Activated T-cell treated with anti-CD3 and anti-CD28 coated beads, Interleukin-2, amount 50 U/mL, for 24 hours (primary cell): ENCODE results near the gene XPNPEP2.

Experiments
- DNase-seq: peaks from one replicate; pipeline ENCODE4 v3.0.0-alpha.2; 2020
- H3K27ac Mint-ChIP-seq: 2 replicates; pipeline ENCODE4 v1.8.0; 2020; ENCODE audit warnings: mild to moderate bottlenecking, mixed read lengths
- H3K27me3 Mint-ChIP-seq: 2 replicates; pipeline ENCODE4 v1.8.0; 2020; ENCODE audit warnings: mixed read lengths
- H3K36me3 Mint-ChIP-seq: 2 replicates; pipeline ENCODE4 v1.8.0; 2020; ENCODE audit warnings: low read depth, mixed read lengths
- H3K4me1 Mint-ChIP-seq: 2 replicates; pipeline ENCODE4 v1.8.0; 2020; ENCODE audit warnings: low read depth, mixed read lengths
- H3K4me3 Mint-ChIP-seq: 2 replicates; pipeline ENCODE4 v1.8.0; 2020; ENCODE audit warnings: mild to moderate bottlenecking, moderate library complexity, mixed read lengths
- H3K9me3 Mint-ChIP-seq: 2 replicates; pipeline ENCODE4 v1.8.0; 2020; ENCODE audit warnings: mixed read lengths

Gene XPNPEP2

DNA sequence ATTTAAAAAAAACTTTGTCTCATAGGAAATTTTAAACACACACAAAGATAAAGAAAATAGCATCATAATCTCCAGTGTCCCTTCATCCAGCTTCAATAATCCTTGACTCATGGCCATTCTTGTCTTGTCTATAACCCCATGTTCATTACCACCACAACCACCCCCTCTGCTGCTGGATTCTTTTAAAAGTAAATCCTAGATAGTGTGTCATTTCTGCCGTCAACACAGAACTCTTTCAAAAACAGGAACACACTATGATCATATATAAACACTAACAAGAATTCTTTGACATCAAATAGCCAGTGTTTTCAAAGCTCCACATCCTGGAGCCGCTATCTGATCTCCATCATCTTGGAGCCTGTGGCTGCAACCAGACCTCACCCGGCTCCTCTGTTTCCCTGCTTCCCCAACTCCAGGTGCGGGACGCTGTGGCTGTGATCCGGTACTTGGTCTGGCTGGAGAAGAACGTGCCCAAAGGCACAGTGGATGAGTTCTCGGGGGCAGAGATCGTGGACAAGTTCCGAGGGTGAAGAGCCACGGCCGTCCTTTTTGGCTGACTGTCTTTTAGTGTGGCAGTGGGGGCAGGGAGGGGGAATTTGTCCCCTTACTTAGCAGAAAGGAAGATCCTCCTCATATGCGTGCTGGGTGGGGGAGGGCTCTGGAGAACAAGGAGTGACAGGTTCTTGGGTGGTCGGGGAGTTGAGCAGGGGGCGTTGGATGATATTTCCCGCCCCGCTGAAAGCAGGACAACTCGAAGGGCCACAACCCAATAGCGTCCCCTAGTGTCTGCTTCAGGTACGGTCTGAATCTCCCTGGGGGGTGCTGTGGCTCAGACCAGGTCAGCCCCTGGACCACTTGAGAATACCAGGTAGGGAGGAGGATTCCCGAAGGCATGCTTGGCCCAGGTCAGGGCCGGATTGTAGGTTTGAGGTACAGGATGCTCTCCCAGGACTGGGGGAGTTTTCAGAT is 15.6 kb downstream of the XPNPEP2 start:
- DNase-seq, result no peak
- Mint-ChIP-seq H3K27me3 (no peaks in the 10 kb centered on the region), H3K4me1 (peaks cover 40% of the 10 kb centered on the region), H3K27ac (no peak overlapping the region), H3K36me3 (no peaks in the 10 kb centered on the region), H3K9me3 (no peaks in the 10 kb centered on the region), H3K4me3 (no peak overlapping the region)

DNA sequence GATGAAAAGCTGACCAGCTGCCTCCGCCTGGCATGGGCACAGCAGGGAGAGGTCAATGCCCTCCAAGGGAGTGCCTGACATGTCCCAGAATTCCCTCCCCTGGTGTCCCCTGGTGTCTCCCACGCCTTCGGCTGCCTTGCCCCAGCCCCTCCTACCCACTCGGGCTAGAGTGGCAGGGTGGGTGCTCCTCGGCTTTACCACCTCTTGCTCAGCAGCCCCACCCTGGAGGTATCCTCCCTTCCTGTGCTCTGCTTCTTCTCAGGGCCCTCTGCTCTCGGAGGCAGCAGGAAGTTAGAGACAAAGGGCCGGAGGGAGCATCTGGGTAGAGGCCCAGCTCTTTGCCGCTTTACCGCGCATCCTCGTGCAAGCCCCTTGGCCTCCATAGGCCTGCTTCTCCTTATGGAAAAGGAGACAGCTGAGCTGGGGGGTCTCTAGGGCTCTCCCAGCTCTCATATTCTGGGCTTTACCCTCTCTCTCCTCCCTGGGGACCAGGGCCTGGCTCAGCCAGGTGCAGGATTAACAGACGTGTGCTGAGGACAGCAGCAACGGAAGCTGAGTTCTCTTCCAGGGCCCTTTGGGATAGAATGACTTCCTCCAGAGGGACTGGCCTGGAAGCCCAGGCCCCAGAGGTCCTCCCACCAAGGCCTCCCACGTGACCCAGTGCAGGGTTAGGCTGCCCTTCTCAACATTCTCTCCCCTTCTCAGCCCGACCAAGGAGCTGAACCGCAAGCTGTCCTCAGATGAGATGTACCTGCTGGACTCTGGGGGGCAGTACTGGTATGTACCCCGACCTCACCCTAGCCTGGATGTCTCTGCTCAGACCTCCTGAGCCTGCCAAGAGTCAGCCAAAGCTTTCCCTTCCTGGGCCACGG is 17.2 kb downstream of the XPNPEP2 start:
- Mint-ChIP-seq H3K9me3 (no peaks in the 10 kb centered on the region), H3K4me1 (peaks cover 55% of the 10 kb centered on the region), H3K27me3 (no peaks in the 10 kb centered on the region), H3K36me3 (no peaks in the 10 kb centered on the region), H3K27ac (peak overlapping the region; percentile 69), H3K4me3 (peak overlapping the region; percentile 10)
- peak; percentile 58 for DNase-seq

- Mint-ChIP-seq H3K36me3 (no peaks in the 10 kb centered on the region), H3K27ac (peak overlapping the region; percentile 90), H3K27me3 (no peaks in the 10 kb centered on the region), H3K4me1 (peaks cover 54% of the 10 kb centered on the region), H3K9me3 (no peaks in the 10 kb centered on the region), H3K4me3 (peak overlapping the region; percentile 33)
- peak; percentile 69 for DNase-seq
Measured at GRCh38 chrX:129759576-129760061, 20.8 kb downstream of the XPNPEP2 start.

DNA sequence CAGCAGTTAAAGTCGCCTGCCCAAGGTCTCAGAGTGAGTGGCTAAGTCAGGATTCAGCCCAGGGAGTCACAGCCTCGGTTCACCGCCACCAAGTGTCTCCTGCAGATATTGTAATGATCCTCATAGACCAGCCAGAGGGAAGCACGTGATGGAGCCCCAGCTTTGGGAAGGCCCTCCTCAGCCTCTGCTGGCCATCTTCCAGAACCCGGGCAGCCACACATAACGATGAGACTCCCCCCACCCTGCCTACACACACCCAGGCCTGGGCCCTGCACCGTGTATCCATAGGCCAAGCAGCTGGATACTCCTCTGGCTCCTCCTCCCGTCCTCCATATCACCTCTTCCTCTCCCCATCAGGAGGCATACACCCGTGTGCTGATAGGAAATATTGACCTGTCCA is 21.4 kb downstream of the XPNPEP2 start:
- H3K36me3 Mint-ChIP-seq, result no peaks in the 10 kb centered on the region
- H3K27me3 Mint-ChIP-seq, result no peaks in the 10 kb centered on the region
- no peak overlapping the region for H3K4me3 Mint-ChIP-seq
- no peak for DNase-seq
- H3K4me1 Mint-ChIP-seq, result peaks cover 49% of the 10 kb centered on the region
- no peaks in the 10 kb centered on the region for H3K9me3 Mint-ChIP-seq
- H3K27ac Mint-ChIP-seq, result peak overlapping the region; percentile 90

DNA sequence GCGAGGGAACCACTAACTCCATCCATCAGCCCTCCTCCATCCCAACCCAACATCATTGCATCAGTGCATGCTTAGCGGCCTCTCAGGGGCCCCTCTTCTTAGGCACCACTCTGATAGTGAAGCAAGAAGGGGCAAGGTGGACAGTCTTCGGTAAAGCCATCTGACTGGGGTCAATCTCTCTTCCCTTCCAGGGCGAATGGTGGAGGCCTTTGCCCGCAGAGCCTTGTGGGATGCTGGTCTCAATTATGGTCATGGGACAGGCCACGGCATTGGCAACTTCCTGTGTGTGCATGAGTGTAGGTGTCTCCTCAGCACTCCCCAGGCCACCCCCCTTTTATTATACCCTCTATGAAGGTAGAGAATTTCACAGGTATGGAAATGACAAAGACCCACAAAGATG is 22.2 kb downstream of the XPNPEP2 start:
- peak; percentile 26 for DNase-seq
- peak overlapping the region; percentile 47 for H3K27ac Mint-ChIP-seq
- no peaks in the 10 kb centered on the region for H3K9me3 Mint-ChIP-seq
- no peak overlapping the region for H3K4me3 Mint-ChIP-seq
- H3K4me1 Mint-ChIP-seq, result peaks cover 45% of the 10 kb centered on the region
- no peaks in the 10 kb centered on the region for H3K36me3 Mint-ChIP-seq
- no peaks in the 10 kb centered on the region for H3K27me3 Mint-ChIP-seq

DNA sequence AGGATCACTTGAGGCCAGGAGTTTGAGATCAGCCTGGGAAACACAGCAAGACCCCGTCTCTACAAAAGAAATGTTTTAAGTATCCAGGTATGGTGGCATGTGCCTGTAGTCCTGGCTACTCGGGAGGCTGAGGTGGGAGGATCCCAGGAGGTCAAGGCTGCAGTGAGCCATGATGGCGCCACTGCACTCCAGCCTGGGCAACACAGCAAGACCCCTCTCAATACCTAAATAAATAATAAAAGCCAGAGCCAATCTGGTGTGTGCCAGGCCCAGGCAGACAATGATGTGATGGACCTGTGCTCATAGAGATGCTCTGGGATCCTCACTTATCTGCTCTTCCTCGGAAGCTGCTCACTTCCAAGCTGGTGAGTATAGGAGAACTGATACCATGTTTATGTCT is 22.8 kb downstream of the XPNPEP2 start:
- H3K27me3 Mint-ChIP-seq, result no peaks in the 10 kb centered on the region
- H3K9me3 Mint-ChIP-seq, result no peaks in the 10 kb centered on the region
- peaks cover 43% of the 10 kb centered on the region for H3K4me1 Mint-ChIP-seq
- H3K4me3 Mint-ChIP-seq, result no peak overlapping the region
- no peak overlapping the region for H3K27ac Mint-ChIP-seq
- no peaks in the 10 kb centered on the region for H3K36me3 Mint-ChIP-seq
- DNase-seq, result no peak

GRCh38 chrX:129762448-129762847 is 23.7 kb downstream of the XPNPEP2 start:
- peaks cover 42% of the 10 kb centered on the region for H3K4me1 Mint-ChIP-seq
- H3K27me3 Mint-ChIP-seq, result no peaks in the 10 kb centered on the region
- no peak overlapping the region for H3K4me3 Mint-ChIP-seq
- no peak overlapping the region for H3K27ac Mint-ChIP-seq
- H3K9me3 Mint-ChIP-seq, result no peaks in the 10 kb centered on the region
- no peaks in the 10 kb centered on the region for H3K36me3 Mint-ChIP-seq
- peak; percentile 26 for DNase-seq

DNA sequence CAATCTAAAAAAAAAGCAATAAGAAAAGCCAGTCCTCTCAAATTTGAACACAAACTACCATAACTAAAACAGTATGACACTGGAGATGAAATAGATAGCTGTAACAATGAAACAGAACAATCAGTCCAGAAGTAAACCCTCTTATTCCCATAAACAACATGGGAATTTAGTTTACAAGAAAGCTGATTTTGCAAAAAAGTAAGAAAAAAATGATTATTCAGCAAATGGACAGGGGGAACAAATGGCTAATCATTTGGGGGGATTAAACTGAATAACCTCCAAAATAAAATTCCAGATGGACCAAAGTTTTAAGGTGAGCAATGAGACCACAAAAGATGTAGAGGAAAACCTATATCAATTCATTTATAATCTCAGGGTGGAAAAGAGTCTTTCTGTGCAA is 24.9 kb downstream of the XPNPEP2 start:
- Mint-ChIP-seq H3K27me3 (no peaks in the 10 kb centered on the region), H3K4me3 (no peak overlapping the region), H3K36me3 (no peaks in the 10 kb centered on the region), H3K27ac (no peak overlapping the region), H3K4me1 (peaks cover 46% of the 10 kb centered on the region), H3K9me3 (no peaks in the 10 kb centered on the region)
- no peak for DNase-seq

DNA sequence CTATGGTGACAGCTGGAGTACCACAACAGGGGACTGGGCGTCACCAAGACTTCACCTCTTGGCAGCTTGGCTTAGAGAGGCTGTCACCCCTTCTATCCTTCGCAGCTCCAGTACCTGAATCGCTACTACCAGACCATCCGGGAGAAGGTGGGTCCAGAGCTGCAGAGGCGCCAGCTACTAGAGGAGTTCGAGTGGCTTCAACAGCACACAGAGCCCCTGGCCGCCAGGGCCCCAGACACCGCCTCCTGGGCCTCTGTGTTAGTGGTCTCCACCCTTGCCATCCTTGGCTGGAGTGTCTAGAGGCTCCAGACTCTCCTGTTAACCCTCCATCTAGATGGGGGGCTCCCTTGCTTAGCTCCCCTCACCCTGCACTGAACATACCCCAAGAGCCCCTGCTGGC is 29.4 kb downstream of the XPNPEP2 start:
- Mint-ChIP-seq H3K27ac (no peak overlapping the region), H3K36me3 (no peaks in the 10 kb centered on the region), H3K9me3 (no peaks in the 10 kb centered on the region), H3K4me1 (peaks cover 57% of the 10 kb centered on the region), H3K27me3 (no peaks in the 10 kb centered on the region), H3K4me3 (no peak overlapping the region)
- DNase-seq, result no peak

- no peaks in the 10 kb centered on the region for H3K9me3 Mint-ChIP-seq
- no peaks in the 10 kb centered on the region for H3K27me3 Mint-ChIP-seq
- H3K4me3 Mint-ChIP-seq, result peak overlapping the region; percentile 50
- H3K27ac Mint-ChIP-seq, result peak overlapping the region; percentile 80
- no peaks in the 10 kb centered on the region for H3K36me3 Mint-ChIP-seq
- DNase-seq, result peak; percentile 30
- H3K4me1 Mint-ChIP-seq, result peaks cover 61% of the 10 kb centered on the region
Measured at GRCh38 chrX:129768586-129769466, 30.0 kb downstream of the XPNPEP2 start.

DNA sequence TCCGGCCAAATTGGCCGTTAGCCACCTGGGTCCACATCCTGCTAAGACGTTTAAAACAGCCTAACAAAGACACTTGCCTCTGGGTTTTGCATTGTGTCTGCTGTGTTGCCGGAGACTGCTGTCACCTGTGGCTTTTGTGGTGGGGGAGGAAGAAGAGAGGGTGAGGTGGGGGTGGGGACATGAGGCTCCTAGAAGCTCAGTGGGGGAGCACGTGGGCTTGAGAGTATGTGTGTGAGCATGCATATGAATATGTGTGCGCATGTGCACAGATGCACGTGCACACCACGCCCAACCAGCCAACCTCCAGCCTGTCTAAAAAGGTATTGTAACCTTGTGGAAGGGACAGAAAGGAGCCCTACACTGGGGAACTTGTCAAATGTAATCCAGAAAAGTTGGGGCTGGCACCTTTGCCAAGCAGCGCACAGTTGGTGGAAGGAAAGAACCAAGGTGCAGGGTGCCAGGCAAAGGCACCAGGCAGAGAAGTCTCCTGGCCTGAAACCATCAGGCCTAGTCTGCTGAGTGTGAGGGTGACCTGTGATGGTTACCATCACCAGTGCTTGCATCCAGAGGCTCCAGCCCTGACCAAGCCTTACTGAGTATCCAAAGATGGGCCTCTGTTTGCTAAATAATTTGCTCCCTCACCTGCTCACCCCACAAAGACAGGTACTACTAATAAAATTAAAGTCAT is 30.8 kb downstream of the XPNPEP2 start:
- peak; percentile 70 for DNase-seq
- no peaks in the 10 kb centered on the region for H3K9me3 Mint-ChIP-seq
- peaks cover 68% of the 10 kb centered on the region for H3K4me1 Mint-ChIP-seq
- no peaks in the 10 kb centered on the region for H3K27me3 Mint-ChIP-seq
- H3K36me3 Mint-ChIP-seq, result no peaks in the 10 kb centered on the region
- H3K4me3 Mint-ChIP-seq, result peak overlapping the region; percentile 50
- peak overlapping the region; percentile 80 for H3K27ac Mint-ChIP-seq

GRCh38 chrX:129771266-129771995 is 32.7 kb downstream of the XPNPEP2 start:
- Mint-ChIP-seq H3K9me3 (no peaks in the 10 kb centered on the region), H3K27me3 (no peaks in the 10 kb centered on the region), H3K27ac (peak overlapping the region; percentile 86), H3K4me1 (peaks cover 76% of the 10 kb centered on the region), H3K36me3 (no peaks in the 10 kb centered on the region), H3K4me3 (peak overlapping the region; percentile 23)
- peak; percentile 60 for DNase-seq
